ENCODE data around the gene LIPH.

- TF ChIP-seq EP300 (IDR thresholded peaks at IDR 0.05; ENCODE audit: low read depth): no peak
- TF ChIP-seq CTCF (IDR thresholded peaks at IDR 0.05): no peak
Measured at GRCh38 chr3:185473290-185473815, 79.0 kb downstream of the LIPH start.

Data from transverse colon (tissue), 3 donors.